ENCODE results near the gene ARHGEF4. TPM values are rescaled to one million over a fixed set of nuclear protein-coding genes. Genes with fewer than 3 reads are reported as not detected.

Gene ARHGEF4
- total and polyA plus RNA-seq, 7 donors: 1.7 to 32.4 (median 17.2) TPM; not detected in 1

DNA sequence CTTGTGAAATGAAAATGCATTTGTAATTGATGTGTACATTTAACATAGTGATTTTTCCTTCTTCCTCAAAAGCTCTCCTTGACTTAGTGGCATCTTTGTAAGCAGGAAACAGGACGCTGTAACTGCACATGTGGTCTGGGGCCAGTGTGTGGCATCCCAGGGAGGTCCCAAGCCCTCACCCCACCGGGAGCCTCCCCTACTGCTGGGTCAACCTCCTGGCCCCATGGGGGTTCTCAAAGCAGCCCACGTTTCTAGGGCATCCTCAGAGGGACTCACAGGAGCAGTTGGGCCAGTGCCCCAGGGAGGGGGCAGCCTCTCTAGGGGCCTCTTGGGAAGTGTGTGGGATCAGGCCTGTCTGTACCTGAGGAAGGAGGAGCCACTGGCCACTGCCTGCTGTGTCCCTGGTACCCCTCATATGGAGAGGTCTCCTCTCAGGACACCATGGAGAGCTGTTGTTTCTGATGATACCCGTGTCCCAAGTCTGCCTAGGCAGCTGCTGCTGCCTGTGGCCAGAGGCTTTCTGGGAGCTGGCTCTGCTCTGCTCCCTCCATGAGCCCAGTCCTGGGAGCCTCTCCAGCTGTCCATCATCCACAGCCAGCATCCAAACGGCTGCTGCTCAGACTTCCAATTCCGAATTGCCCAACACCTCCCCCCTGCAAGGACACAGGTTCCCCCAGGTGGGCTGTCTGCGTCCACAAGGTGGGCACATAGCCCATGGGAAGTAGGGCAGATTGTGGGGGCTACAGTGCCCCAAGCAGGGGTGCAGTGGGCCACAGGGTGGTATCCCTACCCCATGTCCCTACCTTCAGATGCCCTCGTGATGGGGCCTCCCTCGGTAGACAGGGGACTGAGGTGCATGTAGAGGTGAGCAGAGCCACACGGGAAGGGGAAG is 13.4 kb downstream of the ARHGEF4 start:
- Histone ChIP-seq H3K27ac (no peak overlapping the region), H3K36me3 (no peaks in the 10 kb centered on the region), H3K4me1 (no peaks in the 10 kb centered on the region), H3K9me3 (no peaks in the 10 kb centered on the region), H3K4me3 (no peak overlapping the region), H3K27me3 (no peaks in the 10 kb centered on the region)
- no peak for DNase-seq
- intact Hi-C loops (cut with DNase I): no loop called here
- no peak for TF ChIP-seq EP300 (IDR thresholded peaks at IDR 0.05)
- TF ChIP-seq, protein P1, sequence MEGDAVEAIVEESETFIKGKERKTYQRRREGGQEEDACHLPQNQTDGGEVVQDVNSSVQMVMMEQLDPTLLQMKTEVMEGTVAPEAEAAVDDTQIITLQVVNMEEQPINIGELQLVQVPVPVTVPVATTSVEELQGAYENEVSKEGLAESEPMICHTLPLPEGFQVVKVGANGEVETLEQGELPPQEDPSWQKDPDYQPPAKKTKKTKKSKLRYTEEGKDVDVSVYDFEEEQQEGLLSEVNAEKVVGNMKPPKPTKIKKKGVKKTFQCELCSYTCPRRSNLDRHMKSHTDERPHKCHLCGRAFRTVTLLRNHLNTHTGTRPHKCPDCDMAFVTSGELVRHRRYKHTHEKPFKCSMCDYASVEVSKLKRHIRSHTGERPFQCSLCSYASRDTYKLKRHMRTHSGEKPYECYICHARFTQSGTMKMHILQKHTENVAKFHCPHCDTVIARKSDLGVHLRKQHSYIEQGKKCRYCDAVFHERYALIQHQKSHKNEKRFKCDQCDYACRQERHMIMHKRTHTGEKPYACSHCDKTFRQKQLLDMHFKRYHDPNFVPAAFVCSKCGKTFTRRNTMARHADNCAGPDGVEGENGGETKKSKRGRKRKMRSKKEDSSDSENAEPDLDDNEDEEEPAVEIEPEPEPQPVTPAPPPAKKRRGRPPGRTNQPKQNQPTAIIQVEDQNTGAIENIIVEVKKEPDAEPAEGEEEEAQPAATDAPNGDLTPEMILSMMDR (IDR thresholded peaks at IDR 0.05): no peak
- TF ChIP-seq POLR2AphosphoS5 (IDR thresholded peaks at IDR 0.05): no peak
- no peak for TF ChIP-seq POLR2A (IDR thresholded peaks at IDR 0.05)
- 70 to 82% methylated on average over 10 of the region's 10 CpGs for WGBS, 2 donors

DNA sequence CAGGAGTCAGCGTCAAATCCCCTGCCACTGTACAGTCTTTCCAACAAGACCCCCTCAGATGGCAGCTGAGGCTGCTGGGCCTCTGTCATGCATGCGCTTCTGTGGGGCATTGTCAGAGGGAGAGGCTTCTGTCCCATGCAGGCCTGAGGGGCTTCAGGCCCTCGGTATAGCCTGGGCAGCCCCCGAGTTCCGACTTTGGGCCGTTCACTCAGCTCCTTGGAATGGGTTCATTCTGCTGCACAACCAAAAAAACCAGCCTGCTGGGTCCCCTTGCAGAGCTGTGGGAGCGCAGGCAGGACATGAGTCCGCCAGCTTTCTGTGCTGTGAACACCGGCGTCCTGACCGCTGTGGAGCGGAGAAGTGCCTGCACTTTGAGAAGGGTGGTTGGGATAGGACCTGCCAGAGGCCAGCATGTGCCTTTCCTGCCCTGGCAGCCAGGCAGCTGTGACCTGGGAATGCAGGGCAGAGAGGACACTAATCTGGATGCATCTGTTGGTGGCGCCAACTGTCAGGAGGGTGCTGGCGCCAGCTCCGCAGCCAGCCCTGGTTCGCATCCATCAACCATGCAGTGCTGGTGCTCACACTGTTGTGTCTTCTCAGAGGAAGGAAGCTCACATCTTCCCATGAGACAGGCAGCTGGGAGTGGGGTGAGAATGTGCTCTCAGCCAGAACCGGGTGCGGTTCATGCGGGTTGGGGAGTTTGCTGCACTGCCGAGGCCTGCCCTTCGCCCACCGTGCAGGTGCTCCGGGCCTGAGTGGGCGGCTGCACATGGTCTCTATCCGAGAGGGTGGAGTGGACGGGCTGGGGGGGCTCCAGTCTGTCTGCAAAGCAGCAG is 14.3 kb downstream of the ARHGEF4 start:
- H3K4me1 ChIP-seq: no peaks in the 10 kb centered on the region
- TF ChIP-seq POLR2A (IDR thresholded peaks at IDR 0.05): no peak
- TF ChIP-seq, protein P1 (IDR thresholded peaks at IDR 0.05): no peak
- TF ChIP-seq EP300 (IDR thresholded peaks at IDR 0.05): no peak
- no peak for TF ChIP-seq POLR2AphosphoS5 (IDR thresholded peaks at IDR 0.05)
- intact Hi-C loops (cut with DNase I): no loop called here
- no peak overlapping the region for H3K4me3 ChIP-seq
- no peak overlapping the region for H3K27ac ChIP-seq
- 83 to 89% methylated on average over 26 of the region's 26 CpGs for WGBS, 2 donors
- H3K36me3 ChIP-seq: no peaks in the 10 kb centered on the region
- DNase-seq: no peak
- H3K27me3 ChIP-seq: no peaks in the 10 kb centered on the region
- H3K9me3 ChIP-seq: no peaks in the 10 kb centered on the region

DNA sequence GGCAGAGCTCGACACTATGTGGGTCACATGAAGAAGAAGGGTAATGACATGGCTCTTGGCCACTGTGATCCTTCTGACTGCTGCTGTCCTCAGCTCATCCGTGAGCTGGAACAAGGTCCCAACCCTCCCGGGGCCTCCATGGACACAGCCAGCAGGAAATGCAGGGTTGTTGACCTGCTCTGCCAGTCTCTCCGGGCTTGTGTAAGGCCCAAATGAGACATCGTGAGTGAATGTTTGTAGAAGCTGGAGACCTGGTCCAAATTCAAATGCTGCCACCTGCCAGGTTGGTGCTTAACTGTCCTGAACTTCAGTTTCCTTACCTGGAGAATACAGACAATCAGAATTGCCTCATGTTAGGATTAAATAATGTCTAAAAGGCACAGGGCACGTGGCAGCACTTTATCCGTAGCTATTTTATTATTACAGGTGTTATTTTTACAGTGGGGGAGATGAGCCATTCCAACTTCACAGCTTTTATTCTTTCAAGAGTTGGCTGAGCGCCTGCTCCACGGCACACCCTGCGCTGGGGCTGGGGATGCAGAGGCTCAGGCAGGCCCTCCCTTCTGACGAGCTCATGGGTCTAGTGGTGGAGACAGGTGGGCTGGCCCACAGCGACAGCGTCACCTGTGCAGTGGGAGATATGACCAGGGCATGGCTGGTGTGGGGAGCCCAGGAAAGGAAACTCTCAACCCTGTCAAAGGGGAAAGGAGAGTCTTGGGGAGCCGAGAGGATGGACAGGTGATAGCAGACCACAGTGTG is 15.1 kb downstream of the ARHGEF4 start:
- DNase-seq: peak; percentile 42
- TF ChIP-seq, protein P1 (IDR thresholded peaks at IDR 0.05): no peak
- TF ChIP-seq EP300 (IDR thresholded peaks at IDR 0.05): no peak
- no peak for TF ChIP-seq POLR2A (IDR thresholded peaks at IDR 0.05)
- no peak for TF ChIP-seq POLR2AphosphoS5 (IDR thresholded peaks at IDR 0.05)
- H3K27me3 ChIP-seq: no peaks in the 10 kb centered on the region
- no peaks in the 10 kb centered on the region for H3K36me3 ChIP-seq
- no peak overlapping the region for H3K4me3 ChIP-seq
- H3K9me3 ChIP-seq: no peaks in the 10 kb centered on the region
- 44 to 76% methylated on average over 14 of the region's 14 CpGs for WGBS, 2 donors
- intact Hi-C loops (cut with DNase I): no loop called here
- no peak overlapping the region for H3K27ac ChIP-seq
- no peaks in the 10 kb centered on the region for H3K4me1 ChIP-seq

DNA sequence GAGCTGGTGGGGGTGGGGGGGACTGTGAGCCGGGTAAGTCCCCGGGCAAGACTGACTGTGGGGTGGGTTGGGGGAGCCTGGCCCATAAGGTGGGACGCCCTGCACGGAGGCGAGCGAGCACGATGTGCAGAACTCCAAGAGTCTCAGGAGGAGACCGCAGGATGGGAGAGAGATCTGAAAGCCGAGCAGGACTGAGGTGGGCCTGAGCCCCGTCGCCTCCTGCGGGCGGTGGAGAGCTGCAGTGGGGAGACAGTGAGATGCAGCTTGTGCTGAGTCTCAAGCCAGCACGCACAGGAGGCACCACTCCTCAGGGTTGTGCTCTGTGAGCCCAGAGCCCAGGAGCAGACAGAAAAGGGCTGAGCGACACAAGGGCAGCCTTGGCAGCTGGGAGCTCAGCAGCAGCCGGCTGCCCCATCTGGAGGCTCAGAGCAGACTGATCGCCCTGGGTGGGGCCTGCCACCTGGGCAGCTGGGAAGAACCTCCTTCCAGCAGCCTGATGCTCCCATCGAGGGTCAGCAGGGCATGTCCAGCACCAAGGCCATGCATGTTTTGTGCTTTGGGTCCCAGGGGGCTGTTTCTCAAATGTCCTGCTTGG is 15.9 kb downstream of the ARHGEF4 start:
- DNase-seq: peak; percentile 50
- H3K27me3 ChIP-seq: no peaks in the 10 kb centered on the region
- intact Hi-C loops (cut with DNase I): no loop called here
- TF ChIP-seq EP300 (IDR thresholded peaks at IDR 0.05) (no peak), POLR2A (IDR thresholded peaks at IDR 0.05) (no peak), POLR2AphosphoS5 (IDR thresholded peaks at IDR 0.05) (no peak)
- TF ChIP-seq, protein P1 (IDR thresholded peaks at IDR 0.05): no peak
- no peak overlapping the region for H3K4me3 ChIP-seq
- 89% methylated on average over 18 of the region's 18 CpGs for WGBS, 2 donors
- H3K36me3 ChIP-seq: no peaks in the 10 kb centered on the region
- no peak overlapping the region for H3K27ac ChIP-seq
- no peaks in the 10 kb centered on the region for H3K9me3 ChIP-seq
- H3K4me1 ChIP-seq: no peaks in the 10 kb centered on the region

All from sigmoid colon (tissue), 7 donors.